HG02852 (cell line): ENCODE data around the gene PPP2R3B.
"Not testable (repeated sequence)": the region's sequence is repeated elsewhere in the genome, so short reads cannot be mapped to it uniquely, and the experiment has no call there.

ENCODE experiments used
- ATAC-seq: cut with Tn5 transposase; IDR thresholded peaks from one replicate; pipeline ENCODE4 v1.9.1; 2021; ENCODE audit warnings: mild to moderate bottlenecking, moderate library complexity; ENCODE audit not compliant: unreplicated experiment

The PPP2R3B gene

GRCh38 chrX:356385-357034 lies 30.2 kb downstream of the PPP2R3B start:
- no peak for ATAC-seq

GRCh38 chrX:355329-356050 lies 31.2 kb downstream of the PPP2R3B start:
- no peak for ATAC-seq

GRCh38 chrX:353566-354535 lies 32.9 kb downstream of the PPP2R3B start:
- ATAC-seq: no peak

- no peak for ATAC-seq
These were observed 34.0 kb downstream of the PPP2R3B start for GRCh38 chrX:352582-353314.

- ATAC-seq: no peak
These were observed 34.5 kb downstream of the PPP2R3B start for GRCh38 chrX:352181-352580.

- ATAC-seq: no peak
These were observed 35.0 kb downstream of the PPP2R3B start for GRCh38 chrX:351736-352135.

GRCh38 chrX:351324-351641 lies 35.4 kb downstream of the PPP2R3B start:
- not testable (repeated sequence) for ATAC-seq

GRCh38 chrX:350534-351323 lies 36.0 kb downstream of the PPP2R3B start:
- ATAC-seq: no peak

- ATAC-seq: no peak
These were observed 36.6 kb downstream of the PPP2R3B start for GRCh38 chrX:350148-350533.

- no peak for ATAC-seq
These were observed 37.0 kb downstream of the PPP2R3B start for GRCh38 chrX:349702-350101.

- no peak for ATAC-seq
These were observed 37.5 kb downstream of the PPP2R3B start for GRCh38 chrX:349196-349595.

- ATAC-seq: no peak
These were observed 38.1 kb downstream of the PPP2R3B start for GRCh38 chrX:348461-349117.

- no peak for ATAC-seq
These were observed 39.2 kb downstream of the PPP2R3B start for GRCh38 chrX:347351-348117.

- ATAC-seq: no peak
These were observed 40.5 kb downstream of the PPP2R3B start for GRCh38 chrX:346034-346813.

GRCh38 chrX:345020-345925 lies 41.4 kb downstream of the PPP2R3B start:
- ATAC-seq: no peak

GRCh38 chrX:344371-344901 lies 42.3 kb downstream of the PPP2R3B start:
- no peak for ATAC-seq

GRCh38 chrX:341541-342101 lies 45.1 kb downstream of the PPP2R3B start:
- no peak for ATAC-seq
